Aorta (tissue), 5 donors: Measurements from ENCODE around the gene ITPK1. TPM values are rescaled to one million over a fixed set of nuclear protein-coding genes. Genes with fewer than 3 reads are reported as not detected.

Experiments
- ATAC-seq: fragments of 200-7000 bp; cut with Tn5 transposase; one replicate; pipeline ENCODE4 v1.9.1; 2022; ENCODE audit warnings: moderate library complexity; ENCODE audit not compliant: low FRiP score
- DNase-seq, 2 donors: peaks; one replicate each; pipeline ENCODE4 v3.0.0-alpha.2; 2020
- H3K27ac ChIP-seq, 2 donors: one replicate each; pipeline ENCODE4 v1.5.1; 2013; ENCODE audit warnings: low read length in 2 of 2, mild to moderate bottlenecking in 2 of 2, moderate library complexity in 2 of 2, control low read depth in 1 of 2, inconsistent platforms in 1 of 2, low read depth in 1 of 2
- H3K27me3 ChIP-seq, 2 donors: one replicate each; pipeline ENCODE4 v1.6.1; 2013; ENCODE audit warnings: control low read depth in 1 of 2, low read length in 1 of 2, mild to moderate bottlenecking in 1 of 2, moderate library complexity in 1 of 2; ENCODE audit not compliant: insufficient read depth in 2 of 2, control insufficient read depth in 1 of 2
- H3K36me3 ChIP-seq, 2 donors: one replicate each; pipeline ENCODE4 v1.6.1; 2013; ENCODE audit warnings: control low read depth in 1 of 2, low read length in 1 of 2, mild to moderate bottlenecking in 1 of 2; ENCODE audit not compliant: insufficient read depth in 2 of 2, control insufficient read depth in 1 of 2
- H3K4me1 ChIP-seq, 2 donors: one replicate each; pipeline ENCODE4 v1.6.1; 2013; ENCODE audit warnings: low read length in 2 of 2, control low read depth in 1 of 2, mild to moderate bottlenecking in 1 of 2, moderate library complexity in 1 of 2; ENCODE audit not compliant: insufficient read depth in 2 of 2, control insufficient read depth in 1 of 2
- H3K4me3 ChIP-seq, 2 donors: one replicate each; pipeline ENCODE4 v1.5.1; 2013; ENCODE audit warnings: low read length in 2 of 2, control low read depth in 1 of 2, mild to moderate bottlenecking in 1 of 2
- H3K9me3 ChIP-seq: one replicate; pipeline ENCODE4 v1.6.1; 2013; ENCODE audit warnings: mild to moderate bottlenecking, low read length; ENCODE audit not compliant: control insufficient read depth
- WGBS, 2 donors: extraction: QIAGEN DNeasy Blood & Tissue Kit; methylation state at CpG; one replicate each; pipeline ENCODE4 v1.1.7; 2013; 5-methylcytosine and 5-hydroxymethylcytosine counted together
- intact Hi-C, 2 donors: fragments of 100-400 bp; cut with DNase I; formaldehyde crosslinking; loops; one replicate each; pipeline versions ENCODE4 v1.14.2 to v1.15.0; 2022
- polyA plus RNA-seq, 2 donors: library from polyadenylated mRNA; stranded (reverse); fragments of 200-250 nt; gene quantifications; one replicate each; pipeline ENCODE4 v1.2.3, GENCODE V29; 2013
- total RNA-seq, 2 donors: library from RNA; stranded (reverse); fragmentation: NEBNext Ultra II Directional; extraction: Animal tissue kit (Norgen Biotek cat#: 25700); gene quantifications; one replicate each; pipeline ENCODE4 v1.2.1, GENCODE V29; 2021
- donor health status: healthy with polysubstance abuse.
- donor health status: Bipolar disorder and iron deficiency.
- donor health status: DM: no; HTN: no; CAD: no.
- donor health status: DM: no; HTN: no; CAD: no.
- donor health status: DM: yes; HTN: yes; CAD: no.

ITPK1 gene
- total and polyA plus RNA-seq, 4 donors, result 39.7 to 69.5 (median 54.2) TPM

- 96 to 97% methylated on average over 6 of the region's 6 CpGs for WGBS, 2 donors
- Histone ChIP-seq H3K9me3 (no peaks in the 10 kb centered on the region), H3K4me1 (no peaks in the 10 kb centered on the region), H3K27me3 (no peaks in the 10 kb centered on the region), H3K36me3 (no peaks in the 10 kb centered on the region), H3K4me3 (no peak overlapping the region), H3K27ac (no peak overlapping the region)
- no peak for DNase-seq
- ATAC-seq, result no peak
- intact Hi-C loops, result no loop called here
These were observed 113.7 kb downstream of the ITPK1 start for GRCh38 chr14:93002049-93002448.

GRCh38 chr14:92998946-92999345 lies 116.8 kb downstream of the ITPK1 start:
- H3K9me3 ChIP-seq, result no peaks in the 10 kb centered on the region
- H3K4me1 ChIP-seq, result no peaks in the 10 kb centered on the region
- ATAC-seq (no peak), DNase-seq (no peak)
- no peaks in the 10 kb centered on the region for H3K36me3 ChIP-seq
- H3K27me3 ChIP-seq, result no peaks in the 10 kb centered on the region
- intact Hi-C loops, result no loop called here
- no peak overlapping the region for H3K27ac ChIP-seq
- no peak overlapping the region for H3K4me3 ChIP-seq
- WGBS, 2 donors, result 92 to 99% methylated on average over 10 of the region's 10 CpGs

- ATAC-seq (no peak), DNase-seq (no peak)
- intact Hi-C loops, result no loop called here
- Histone ChIP-seq H3K9me3 (no peaks in the 10 kb centered on the region), H3K4me3 (no peak overlapping the region), H3K27me3 (no peaks in the 10 kb centered on the region), H3K27ac (no peak overlapping the region), H3K36me3 (no peaks in the 10 kb centered on the region), H3K4me1 (no peaks in the 10 kb centered on the region)
- WGBS, 2 donors, result 93 to 94% methylated on average over 14 of the region's 14 CpGs
These were observed 118.2 kb downstream of the ITPK1 start for GRCh38 chr14:92997343-92998061.

- Histone ChIP-seq H3K27ac (no peak overlapping the region), H3K27me3 (no peaks in the 10 kb centered on the region), H3K9me3 (no peaks in the 10 kb centered on the region), H3K36me3 (no peaks in the 10 kb centered on the region), H3K4me3 (no peak overlapping the region), H3K4me1 (no peaks in the 10 kb centered on the region)
- intact Hi-C loops, result no loop called here
- 93 to 96% methylated on average over 9 of the region's 9 CpGs for WGBS, 2 donors
- peak; percentile 5 for ATAC-seq
- DNase-seq, result no peak
These were observed 120.1 kb downstream of the ITPK1 start for GRCh38 chr14:92995620-92996019.

- Histone ChIP-seq H3K27ac (no peak overlapping the region), H3K4me1 (no peaks in the 10 kb centered on the region), H3K4me3 (no peak overlapping the region), H3K9me3 (no peaks in the 10 kb centered on the region), H3K27me3 (no peaks in the 10 kb centered on the region), H3K36me3 (no peaks in the 10 kb centered on the region)
- ATAC-seq (no peak), DNase-seq (no peak)
- WGBS, 2 donors, result 92 to 96% methylated on average over 11 of the region's 11 CpGs
- intact Hi-C loops, result no loop called here
These were observed 120.8 kb downstream of the ITPK1 start for GRCh38 chr14:92994942-92995341.

GRCh38 chr14:92994131-92994676 lies 121.5 kb downstream of the ITPK1 start:
- no peak for ATAC-seq
- no peak overlapping the region for H3K27ac ChIP-seq
- WGBS, 2 donors, result 94% methylated on average over 12 of the region's 12 CpGs

GRCh38 chr14:92993302-92993701 lies 122.4 kb downstream of the ITPK1 start:
- intact Hi-C loops, result no loop called here
- ATAC-seq (no peak), DNase-seq (no peak)
- Histone ChIP-seq H3K27me3 (no peaks in the 10 kb centered on the region), H3K27ac (no peak overlapping the region), H3K4me3 (no peak overlapping the region), H3K36me3 (no peaks in the 10 kb centered on the region), H3K4me1 (no peaks in the 10 kb centered on the region), H3K9me3 (no peaks in the 10 kb centered on the region)
- WGBS, 2 donors, result 92 to 94% methylated on average over 9 of the region's 9 CpGs

More at GRCh38 chr14:92994131-92994676, 121.5 kb downstream of the ITPK1 start:
- Histone ChIP-seq H3K9me3 (no peaks in the 10 kb centered on the region), H3K36me3 (no peaks in the 10 kb centered on the region), H3K4me3 (no peak overlapping the region), H3K4me1 (no peaks in the 10 kb centered on the region), H3K27me3 (no peaks in the 10 kb centered on the region)
- DNase-seq, result no peak
- intact Hi-C loops, result no loop called here

- no peaks in the 10 kb centered on the region for H3K4me1 ChIP-seq
These were observed 124.2 kb downstream of the ITPK1 start for GRCh38 chr14:92991536-92991935.

More at GRCh38 chr14:92991536-92991935, 124.2 kb downstream of the ITPK1 start:
- Histone ChIP-seq H3K9me3 (no peaks in the 10 kb centered on the region), H3K27ac (no peak overlapping the region), H3K4me3 (no peak overlapping the region), H3K36me3 (no peaks in the 10 kb centered on the region), H3K27me3 (no peaks in the 10 kb centered on the region)
- peak in 1 of 2 donors; percentile 6 for DNase-seq
- ATAC-seq, result no peak
- intact Hi-C loops, result no loop called here
- WGBS, 2 donors, result 94 to 98% methylated on average over 8 of the region's 8 CpGs
